Loucy (cell line): ENCODE results near the gene KHK.

Experiments used
- EZH2phosphoT487 ChIP-seq: fragments of 200-600 bp; IDR thresholded peaks from 2 replicates; pipeline ENCODE4 v1.6.1; 2018; ENCODE audit warnings: antibody characterized with exemption, mild to moderate bottlenecking, moderate library complexity, borderline replicate concordance
- TF ChIP-seq, protein P1 (sequence below): fragments of 200-600 bp; sonication (generic); conservative IDR thresholded peaks from 2 replicates; pipeline ENCODE4 v1.5.1; 2014; ENCODE audit warnings: mild to moderate bottlenecking, antibody characterized with exemption, low read length

DNA sequence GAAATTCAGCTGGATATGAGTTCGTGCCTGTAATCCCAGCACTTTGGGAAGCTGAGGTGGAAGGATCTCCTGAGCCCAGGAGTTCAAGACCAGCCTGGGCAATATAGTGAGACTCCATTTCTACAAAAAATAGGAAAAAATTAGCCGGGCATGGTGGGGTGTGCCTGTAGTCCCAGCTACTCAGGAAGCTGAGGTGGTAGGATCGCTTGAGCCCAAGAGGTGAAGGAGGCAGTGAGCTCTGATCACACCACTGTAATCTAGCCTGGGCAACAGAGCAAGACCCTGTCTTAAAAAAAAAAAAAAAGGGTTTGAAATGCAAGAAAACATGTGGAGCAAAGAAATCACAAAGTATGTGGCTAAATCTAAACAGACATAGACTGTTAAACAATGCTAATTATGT lies 22.5 kb downstream of the KHK start:
- TF ChIP-seq, protein P1, sequence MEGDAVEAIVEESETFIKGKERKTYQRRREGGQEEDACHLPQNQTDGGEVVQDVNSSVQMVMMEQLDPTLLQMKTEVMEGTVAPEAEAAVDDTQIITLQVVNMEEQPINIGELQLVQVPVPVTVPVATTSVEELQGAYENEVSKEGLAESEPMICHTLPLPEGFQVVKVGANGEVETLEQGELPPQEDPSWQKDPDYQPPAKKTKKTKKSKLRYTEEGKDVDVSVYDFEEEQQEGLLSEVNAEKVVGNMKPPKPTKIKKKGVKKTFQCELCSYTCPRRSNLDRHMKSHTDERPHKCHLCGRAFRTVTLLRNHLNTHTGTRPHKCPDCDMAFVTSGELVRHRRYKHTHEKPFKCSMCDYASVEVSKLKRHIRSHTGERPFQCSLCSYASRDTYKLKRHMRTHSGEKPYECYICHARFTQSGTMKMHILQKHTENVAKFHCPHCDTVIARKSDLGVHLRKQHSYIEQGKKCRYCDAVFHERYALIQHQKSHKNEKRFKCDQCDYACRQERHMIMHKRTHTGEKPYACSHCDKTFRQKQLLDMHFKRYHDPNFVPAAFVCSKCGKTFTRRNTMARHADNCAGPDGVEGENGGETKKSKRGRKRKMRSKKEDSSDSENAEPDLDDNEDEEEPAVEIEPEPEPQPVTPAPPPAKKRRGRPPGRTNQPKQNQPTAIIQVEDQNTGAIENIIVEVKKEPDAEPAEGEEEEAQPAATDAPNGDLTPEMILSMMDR: no peak
- no peak for TF ChIP-seq EZH2phosphoT487
